ENCODE results near the gene PGR.
"Not testable (repeated sequence)": the region's sequence is repeated elsewhere in the genome, so short reads cannot be mapped to it uniquely, and the experiment has no call there.

PGR gene

GRCh38 chr11:101082813-101083212 lies 46.8 kb downstream of the PGR start:
- no peak for DNase-seq (ENCODE audit: low read depth)

GRCh38 chr11:101063706-101064105 lies 65.9 kb downstream of the PGR start:
- no peak for DNase-seq (ENCODE audit: low read depth)

GRCh38 chr11:101061606-101062005 lies 68.0 kb downstream of the PGR start:
- no peak for DNase-seq (ENCODE audit: low read depth)

- DNase-seq (ENCODE audit: low read depth) = no peak
These were observed 70.3 kb downstream of the PGR start for GRCh38 chr11:101059331-101059730.

GRCh38 chr11:101053492-101053891 lies 76.1 kb downstream of the PGR start:
- no peak for DNase-seq (ENCODE audit: low read depth)

GRCh38 chr11:101051677-101052076 lies 77.9 kb downstream of the PGR start:
- no peak for DNase-seq (ENCODE audit: low read depth)

- no peak for DNase-seq (ENCODE audit: low read depth)
These were observed 79.8 kb downstream of the PGR start for GRCh38 chr11:101049813-101050212.

- no peak for DNase-seq (ENCODE audit: low read depth)
These were observed 80.5 kb downstream of the PGR start for GRCh38 chr11:101049123-101049522.

- no peak for DNase-seq (ENCODE audit: low read depth)
These were observed 81.1 kb downstream of the PGR start for GRCh38 chr11:101048479-101048878.

GRCh38 chr11:101046947-101047346 lies 82.7 kb downstream of the PGR start:
- DNase-seq (ENCODE audit: low read depth) = no peak

- no peak for DNase-seq (ENCODE audit: low read depth)
These were observed 84.2 kb downstream of the PGR start for GRCh38 chr11:101045415-101045814.

GRCh38 chr11:101043940-101044339 lies 85.7 kb downstream of the PGR start:
- DNase-seq (ENCODE audit: low read depth) = no peak

- no peak for DNase-seq (ENCODE audit: low read depth)
These were observed 93.7 kb downstream of the PGR start for GRCh38 chr11:101035872-101036271.

- DNase-seq (ENCODE audit: low read depth) = no peak
These were observed 95.5 kb downstream of the PGR start for GRCh38 chr11:101034076-101034475.

- DNase-seq (ENCODE audit: low read depth) = no peak
These were observed 96.6 kb downstream of the PGR start for GRCh38 chr11:101032991-101033390.

GRCh38 chr11:101031713-101032112 lies 97.9 kb downstream of the PGR start:
- DNase-seq (ENCODE audit: low read depth) = no peak

GRCh38 chr11:101030692-101031091 lies 98.9 kb downstream of the PGR start:
- DNase-seq (ENCODE audit: low read depth) = no peak

- DNase-seq (ENCODE audit: low read depth) = no peak
These were observed 99.6 kb downstream of the PGR start for GRCh38 chr11:101030015-101030414.

GRCh38 chr11:101028644-101029043 lies 101.0 kb downstream of the PGR start:
- DNase-seq (ENCODE audit: low read depth) = no peak

GRCh38 chr11:101022256-101022655 lies 107.4 kb downstream of the PGR start:
- DNase-seq (ENCODE audit: low read depth) = no peak

GRCh38 chr11:101019870-101020269 lies 109.7 kb downstream of the PGR start:
- no peak for DNase-seq (ENCODE audit: low read depth)

GRCh38 chr11:101014600-101015285 lies 114.9 kb downstream of the PGR start:
- no peak for DNase-seq (ENCODE audit: low read depth)

- not testable (repeated sequence) for DNase-seq (ENCODE audit: low read depth)
These were observed 115.9 kb downstream of the PGR start for GRCh38 chr11:101013702-101014101.

- DNase-seq (ENCODE audit: low read depth) = no peak
These were observed 117.7 kb downstream of the PGR start for GRCh38 chr11:101011881-101012280.
